Measurements from ENCODE around the gene ZKSCAN2. TPM values are rescaled to one million over a fixed set of nuclear protein-coding genes. Genes with fewer than 3 reads are reported as not detected.

ZKSCAN2 gene
- total and polyA plus RNA-seq, 4 donors: 0.88 to 5.1 (median 3.0) TPM

GRCh38 chr16:25253322-25253721 lies 4.3 kb downstream of the ZKSCAN2 start:
- Histone ChIP-seq H3K4me1 (ENCODE audit: control insufficient read depth in 1 of 2, insufficient read depth in 2 of 2, low read length in 2 of 2) (peaks cover 0 to under 1% of the 10 kb centered on the region in 2 donors), H3K27me3 (ENCODE audit: control insufficient read depth in 1 of 2, insufficient read depth in 2 of 2, low read length in 1 of 2) (no peaks in the 10 kb centered on the region), H3K27ac (ENCODE audit: low read depth in 1 of 2, low read length in 2 of 2) (no peak overlapping the region), H3K36me3 (ENCODE audit: control insufficient read depth in 1 of 2, insufficient read depth in 2 of 2, low read length in 1 of 2) (peaks cover 2 to 6% of the 10 kb centered on the region in 2 donors), H3K9me3 (ENCODE audit: control insufficient read depth, low read length) (no peaks in the 10 kb centered on the region), H3K4me3 (ENCODE audit: low read length in 2 of 2) (no peak overlapping the region)
- DNase-seq (no peak), ATAC-seq (ENCODE audit: low FRiP score) (no peak)
- WGBS, 2 donors: 95 to 97% methylated on average over 2 of the region's 2 CpGs
- intact Hi-C loops (cut with DNase I): no loop called here

- Histone ChIP-seq H3K36me3 (ENCODE audit: control insufficient read depth in 1 of 2, insufficient read depth in 2 of 2, low read length in 1 of 2) (peaks cover 11 to 16% of the 10 kb centered on the region in 2 donors), H3K27me3 (ENCODE audit: control insufficient read depth in 1 of 2, insufficient read depth in 2 of 2, low read length in 1 of 2) (no peaks in the 10 kb centered on the region), H3K4me1 (ENCODE audit: control insufficient read depth in 1 of 2, insufficient read depth in 2 of 2, low read length in 2 of 2) (no peaks in the 10 kb centered on the region), H3K4me3 (ENCODE audit: low read length in 2 of 2) (no peak overlapping the region), H3K9me3 (ENCODE audit: control insufficient read depth, low read length) (peaks cover 3% of the 10 kb centered on the region), H3K27ac (ENCODE audit: low read depth in 1 of 2, low read length in 2 of 2) (no peak overlapping the region)
- WGBS, 2 donors: 95 to 98% methylated on average over 2 of the region's 2 CpGs
- no peak for ATAC-seq (ENCODE audit: low FRiP score)
- DNase-seq: no peak
- intact Hi-C loops (cut with DNase I): no loop called here
Observed at GRCh38 chr16:25250467-25250866, 7.2 kb downstream of the ZKSCAN2 start.

- WGBS, 2 donors: 89 to 94% methylated on average over 3 of the region's 3 CpGs
- Histone ChIP-seq H3K9me3 (ENCODE audit: control insufficient read depth, low read length) (peaks cover 10% of the 10 kb centered on the region), H3K27ac (ENCODE audit: low read depth in 1 of 2, low read length in 2 of 2) (no peak overlapping the region), H3K27me3 (ENCODE audit: control insufficient read depth in 1 of 2, insufficient read depth in 2 of 2, low read length in 1 of 2) (no peaks in the 10 kb centered on the region), H3K4me3 (ENCODE audit: low read length in 2 of 2) (no peak overlapping the region), H3K4me1 (ENCODE audit: control insufficient read depth in 1 of 2, insufficient read depth in 2 of 2, low read length in 2 of 2) (no peaks in the 10 kb centered on the region), H3K36me3 (ENCODE audit: control insufficient read depth in 1 of 2, insufficient read depth in 2 of 2, low read length in 1 of 2) (peaks cover 10 to 13% of the 10 kb centered on the region in 2 donors)
- DNase-seq: no peak
- intact Hi-C loops (cut with DNase I): no loop called here
- ATAC-seq (ENCODE audit: low FRiP score): no peak
Observed at GRCh38 chr16:25235991-25236390, 21.7 kb downstream of the ZKSCAN2 start.

- no peaks in the 10 kb centered on the region for H3K9me3 ChIP-seq (ENCODE audit: control insufficient read depth, low read length)
- WGBS, 2 donors: 85 to 91% methylated on average over 10 of the region's 10 CpGs
- DNase-seq (no peak), ATAC-seq (ENCODE audit: low FRiP score) (no peak)
- H3K4me3 ChIP-seq (ENCODE audit: low read length in 2 of 2): no peak overlapping the region
- no peaks in the 10 kb centered on the region for H3K27me3 ChIP-seq (ENCODE audit: control insufficient read depth in 1 of 2, insufficient read depth in 2 of 2, low read length in 1 of 2)
- H3K4me1 ChIP-seq (ENCODE audit: control insufficient read depth in 1 of 2, insufficient read depth in 2 of 2, low read length in 2 of 2): no peaks in the 10 kb centered on the region
- intact Hi-C loops (cut with DNase I): no loop called here
- no peak overlapping the region for H3K27ac ChIP-seq (ENCODE audit: low read depth in 1 of 2, low read length in 2 of 2)
- no peaks in the 10 kb centered on the region for H3K36me3 ChIP-seq (ENCODE audit: control insufficient read depth in 1 of 2, insufficient read depth in 2 of 2, low read length in 1 of 2)
Observed at GRCh38 chr16:25228372-25228771, 29.3 kb downstream of the ZKSCAN2 start.

- Histone ChIP-seq H3K36me3 (ENCODE audit: control insufficient read depth in 1 of 2, insufficient read depth in 2 of 2, low read length in 1 of 2) (no peaks in the 10 kb centered on the region), H3K4me3 (ENCODE audit: low read length in 2 of 2) (no peak overlapping the region), H3K27me3 (ENCODE audit: control insufficient read depth in 1 of 2, insufficient read depth in 2 of 2, low read length in 1 of 2) (no peaks in the 10 kb centered on the region), H3K4me1 (ENCODE audit: control insufficient read depth in 1 of 2, insufficient read depth in 2 of 2, low read length in 2 of 2) (no peaks in the 10 kb centered on the region), H3K27ac (ENCODE audit: low read depth in 1 of 2, low read length in 2 of 2) (no peak overlapping the region), H3K9me3 (ENCODE audit: control insufficient read depth, low read length) (no peaks in the 10 kb centered on the region)
- intact Hi-C loops (cut with DNase I): loop anchor here (5.0 kb wide), 1 partner anchor 168 kb away; no protein-coding TSS in a partner anchor
- no peak for DNase-seq
- ATAC-seq (ENCODE audit: low FRiP score): no peak
- whole genome bisulfite sequencing, 2 donors: 60 to 65% methylated on average over 7 of the region's 7 CpGs
Observed at GRCh38 chr16:25224731-25225319, 32.8 kb downstream of the ZKSCAN2 start.

- Histone ChIP-seq H3K27ac (ENCODE audit: low read depth in 1 of 2, low read length in 2 of 2) (no peak overlapping the region), H3K36me3 (ENCODE audit: control insufficient read depth in 1 of 2, insufficient read depth in 2 of 2, low read length in 1 of 2) (no peaks in the 10 kb centered on the region), H3K4me1 (ENCODE audit: control insufficient read depth in 1 of 2, insufficient read depth in 2 of 2, low read length in 2 of 2) (no peaks in the 10 kb centered on the region), H3K27me3 (ENCODE audit: control insufficient read depth in 1 of 2, insufficient read depth in 2 of 2, low read length in 1 of 2) (no peaks in the 10 kb centered on the region), H3K4me3 (ENCODE audit: low read length in 2 of 2) (no peak overlapping the region), H3K9me3 (ENCODE audit: control insufficient read depth, low read length) (no peaks in the 10 kb centered on the region)
- intact Hi-C loops (cut with DNase I): loop anchor here (5.0 kb wide), 1 partner anchor 167 kb away; no protein-coding TSS in a partner anchor
- ATAC-seq (ENCODE audit: low FRiP score) (no peak), DNase-seq (no peak)
- WGBS, 2 donors: 77 to 92% methylated on average over 6 of the region's 6 CpGs
Observed at GRCh38 chr16:25223964-25224363, 33.7 kb downstream of the ZKSCAN2 start.

- Histone ChIP-seq H3K36me3 (ENCODE audit: control insufficient read depth in 1 of 2, insufficient read depth in 2 of 2, low read length in 1 of 2) (no peaks in the 10 kb centered on the region), H3K27ac (ENCODE audit: low read depth in 1 of 2, low read length in 2 of 2) (no peak overlapping the region), H3K27me3 (ENCODE audit: control insufficient read depth in 1 of 2, insufficient read depth in 2 of 2, low read length in 1 of 2) (no peaks in the 10 kb centered on the region), H3K4me3 (ENCODE audit: low read length in 2 of 2) (no peak overlapping the region), H3K4me1 (ENCODE audit: control insufficient read depth in 1 of 2, insufficient read depth in 2 of 2, low read length in 2 of 2) (no peaks in the 10 kb centered on the region), H3K9me3 (ENCODE audit: control insufficient read depth, low read length) (no peaks in the 10 kb centered on the region)
- DNase-seq: no peak
- 73 to 77% methylated on average over 8 of the region's 8 CpGs for WGBS, 2 donors
- intact Hi-C loops (cut with DNase I): loop anchor here (5.0 kb wide), 1 partner anchor 166 kb away; no protein-coding TSS in a partner anchor
- no peak for ATAC-seq (ENCODE audit: low FRiP score)
Observed at GRCh38 chr16:25222959-25223358, 34.7 kb downstream of the ZKSCAN2 start.

GRCh38 chr16:25219070-25219737 lies 38.4 kb downstream of the ZKSCAN2 start:
- intact Hi-C loops (cut with DNase I): no loop called here
- no peaks in the 10 kb centered on the region for H3K9me3 ChIP-seq (ENCODE audit: control insufficient read depth, low read length)
- no peaks in the 10 kb centered on the region for H3K27me3 ChIP-seq (ENCODE audit: control insufficient read depth in 1 of 2, insufficient read depth in 2 of 2, low read length in 1 of 2)
- no peaks in the 10 kb centered on the region for H3K36me3 ChIP-seq (ENCODE audit: control insufficient read depth in 1 of 2, insufficient read depth in 2 of 2, low read length in 1 of 2)
- H3K4me1 ChIP-seq (ENCODE audit: control insufficient read depth in 1 of 2, insufficient read depth in 2 of 2, low read length in 2 of 2): no peaks in the 10 kb centered on the region
- WGBS, 2 donors: 74 to 76% methylated on average over 3 of the region's 3 CpGs
- no peak overlapping the region for H3K27ac ChIP-seq (ENCODE audit: low read depth in 1 of 2, low read length in 2 of 2)
- H3K4me3 ChIP-seq (ENCODE audit: low read length in 2 of 2): no peak overlapping the region
- ATAC-seq (ENCODE audit: low FRiP score) (no peak), DNase-seq (no peak)

- Histone ChIP-seq H3K4me1 (ENCODE audit: control insufficient read depth in 1 of 2, insufficient read depth in 2 of 2, low read length in 2 of 2) (no peaks in the 10 kb centered on the region), H3K4me3 (ENCODE audit: low read length in 2 of 2) (no peak overlapping the region), H3K27me3 (ENCODE audit: control insufficient read depth in 1 of 2, insufficient read depth in 2 of 2, low read length in 1 of 2) (no peaks in the 10 kb centered on the region), H3K36me3 (ENCODE audit: control insufficient read depth in 1 of 2, insufficient read depth in 2 of 2, low read length in 1 of 2) (no peaks in the 10 kb centered on the region), H3K9me3 (ENCODE audit: control insufficient read depth, low read length) (no peaks in the 10 kb centered on the region), H3K27ac (ENCODE audit: low read depth in 1 of 2, low read length in 2 of 2) (no peak overlapping the region)
- no peak for DNase-seq
- intact Hi-C loops (cut with DNase I): no loop called here
- 84 to 88% methylated on average over 4 of the region's 4 CpGs for WGBS, 2 donors
- no peak for ATAC-seq (ENCODE audit: low FRiP score)
Observed at GRCh38 chr16:25217921-25218320, 39.7 kb downstream of the ZKSCAN2 start.

Data from aorta (tissue), 5 donors.